ENCODE measurements around the gene AP1AR.

DNA sequence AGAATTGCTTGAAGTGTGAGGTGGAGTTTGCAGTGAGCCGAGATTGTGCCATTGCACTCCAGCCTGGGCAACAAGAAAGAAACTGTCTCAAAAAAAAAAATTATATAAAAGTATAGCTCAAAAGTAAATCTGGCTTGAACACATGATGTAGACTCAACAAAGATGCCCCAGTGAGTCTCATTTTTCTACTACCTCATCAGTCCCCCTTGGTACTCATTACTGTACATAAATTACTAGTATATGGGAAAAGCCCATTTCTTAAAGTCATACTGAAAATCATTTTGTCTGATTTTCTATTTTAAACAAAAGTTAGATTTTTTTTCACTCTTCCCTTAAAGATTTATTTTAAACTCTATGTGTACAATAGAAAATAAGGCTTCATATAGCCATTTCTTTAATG lies 47.1 kb upstream of the AP1AR start:
- TF ChIP-seq, protein P1, sequence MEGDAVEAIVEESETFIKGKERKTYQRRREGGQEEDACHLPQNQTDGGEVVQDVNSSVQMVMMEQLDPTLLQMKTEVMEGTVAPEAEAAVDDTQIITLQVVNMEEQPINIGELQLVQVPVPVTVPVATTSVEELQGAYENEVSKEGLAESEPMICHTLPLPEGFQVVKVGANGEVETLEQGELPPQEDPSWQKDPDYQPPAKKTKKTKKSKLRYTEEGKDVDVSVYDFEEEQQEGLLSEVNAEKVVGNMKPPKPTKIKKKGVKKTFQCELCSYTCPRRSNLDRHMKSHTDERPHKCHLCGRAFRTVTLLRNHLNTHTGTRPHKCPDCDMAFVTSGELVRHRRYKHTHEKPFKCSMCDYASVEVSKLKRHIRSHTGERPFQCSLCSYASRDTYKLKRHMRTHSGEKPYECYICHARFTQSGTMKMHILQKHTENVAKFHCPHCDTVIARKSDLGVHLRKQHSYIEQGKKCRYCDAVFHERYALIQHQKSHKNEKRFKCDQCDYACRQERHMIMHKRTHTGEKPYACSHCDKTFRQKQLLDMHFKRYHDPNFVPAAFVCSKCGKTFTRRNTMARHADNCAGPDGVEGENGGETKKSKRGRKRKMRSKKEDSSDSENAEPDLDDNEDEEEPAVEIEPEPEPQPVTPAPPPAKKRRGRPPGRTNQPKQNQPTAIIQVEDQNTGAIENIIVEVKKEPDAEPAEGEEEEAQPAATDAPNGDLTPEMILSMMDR (IDR thresholded peaks at IDR 0.05; ENCODE audit: low read length) = no peak
- TF ChIP-seq EZH2 (IDR thresholded peaks at IDR 0.05; ENCODE audit: borderline replicate concordance, low read length) = no peak

Data from OCI-LY1 (cell line).